Measurements from ENCODE around the gene CSNK1G3.

CSNK1G3 gene

GRCh38 chr5:123500471-123500870 lies 11.5 kb upstream of the CSNK1G3 start:
- no peak overlapping the region for H3K4me3 Mint-ChIP-seq
- DNase-seq: no peak
- no peak overlapping the region for H3K27ac Mint-ChIP-seq
- H3K36me3 Mint-ChIP-seq (ENCODE audit: low read depth): no peaks in the 10 kb centered on the region
- H3K4me1 Mint-ChIP-seq (ENCODE audit: low read depth): peaks cover 6% of the 10 kb centered on the region
- peaks cover 8% of the 10 kb centered on the region for H3K27me3 Mint-ChIP-seq
- H3K9me3 Mint-ChIP-seq: no peaks in the 10 kb centered on the region

DNA sequence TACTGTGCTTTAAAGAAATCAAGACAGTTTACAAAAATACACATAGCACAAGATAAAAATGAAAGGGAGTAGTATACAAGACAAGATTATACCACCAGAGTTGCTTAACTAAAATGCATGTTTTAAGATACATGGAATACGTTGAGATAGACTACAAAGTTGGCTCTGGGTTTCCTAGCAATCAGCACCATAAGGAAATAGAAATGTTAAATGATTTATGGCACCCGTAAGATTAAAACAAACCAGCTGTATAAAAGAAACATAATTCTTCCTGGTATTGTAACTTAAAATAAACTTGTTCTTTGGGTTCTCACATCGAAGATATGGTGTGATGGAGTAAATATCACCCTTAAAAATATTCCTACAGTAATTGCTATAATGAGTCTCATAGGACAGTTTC lies 9.9 kb upstream of the CSNK1G3 start:
- Mint-ChIP-seq H3K4me3 (no peak overlapping the region), H3K4me1 (ENCODE audit: low read depth) (peaks cover 3% of the 10 kb centered on the region), H3K36me3 (ENCODE audit: low read depth) (no peaks in the 10 kb centered on the region), H3K9me3 (no peaks in the 10 kb centered on the region), H3K27ac (no peak overlapping the region), H3K27me3 (peaks cover 8% of the 10 kb centered on the region)
- DNase-seq: no peak

DNA sequence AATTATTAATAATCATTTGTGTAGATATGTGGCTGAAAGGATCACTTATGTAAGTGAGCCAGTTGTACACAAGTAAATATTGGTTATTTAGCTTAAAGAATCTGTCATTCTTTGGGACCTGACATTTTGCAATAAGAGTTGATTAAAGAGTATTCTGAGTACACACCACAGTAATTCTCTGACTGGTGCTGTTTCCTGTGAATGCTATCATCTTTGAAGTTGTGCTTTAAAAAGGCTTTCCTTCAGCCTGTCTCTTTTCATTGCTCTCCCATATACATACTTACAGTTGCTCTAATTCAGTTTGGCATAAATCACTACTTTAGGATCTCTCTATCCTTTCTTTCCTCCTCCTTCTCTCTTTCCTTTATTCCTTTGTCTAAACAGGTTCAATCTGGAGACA lies 8.7 kb upstream of the CSNK1G3 start:
- Mint-ChIP-seq H3K4me1 (ENCODE audit: low read depth) (peaks cover 3% of the 10 kb centered on the region), H3K27ac (no peak overlapping the region), H3K9me3 (no peaks in the 10 kb centered on the region), H3K4me3 (no peak overlapping the region), H3K27me3 (peaks cover 12% of the 10 kb centered on the region), H3K36me3 (ENCODE audit: low read depth) (no peaks in the 10 kb centered on the region)
- no peak for DNase-seq

DNA sequence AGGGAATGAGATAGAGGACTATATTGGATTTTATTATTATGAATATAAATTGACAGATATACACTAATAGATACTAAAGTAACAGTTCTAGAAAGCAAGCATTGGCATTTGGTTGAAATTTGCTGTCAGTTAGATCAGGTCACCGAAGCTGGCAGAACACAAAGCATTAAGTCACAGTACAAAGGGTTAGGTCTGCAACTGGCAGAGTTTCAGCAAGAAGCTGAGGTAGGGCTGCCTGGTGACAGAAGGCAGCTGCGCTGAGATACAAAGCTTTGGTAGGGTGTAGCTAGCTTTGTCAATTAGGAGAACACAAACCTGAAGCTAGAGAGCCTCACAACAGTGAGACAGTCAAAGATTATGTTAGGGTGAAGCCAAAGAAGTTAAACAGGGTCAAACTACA lies 6.3 kb upstream of the CSNK1G3 start:
- no peak overlapping the region for H3K4me3 Mint-ChIP-seq
- DNase-seq: no peak
- H3K4me1 Mint-ChIP-seq (ENCODE audit: low read depth): peaks cover 4% of the 10 kb centered on the region
- peaks cover 14% of the 10 kb centered on the region for H3K27me3 Mint-ChIP-seq
- H3K9me3 Mint-ChIP-seq: no peaks in the 10 kb centered on the region
- no peaks in the 10 kb centered on the region for H3K36me3 Mint-ChIP-seq (ENCODE audit: low read depth)
- H3K27ac Mint-ChIP-seq: no peak overlapping the region

GRCh38 chr5:123508441-123508840 lies 3.5 kb upstream of the CSNK1G3 start:
- Mint-ChIP-seq H3K36me3 (ENCODE audit: low read depth) (peaks cover 8% of the 10 kb centered on the region), H3K4me1 (ENCODE audit: low read depth) (peaks cover 18% of the 10 kb centered on the region), H3K9me3 (no peaks in the 10 kb centered on the region), H3K27me3 (peaks cover 10% of the 10 kb centered on the region), H3K27ac (no peak overlapping the region), H3K4me3 (no peak overlapping the region)
- no peak for DNase-seq

GRCh38 chr5:123511290-123511647 lies 708 bp upstream of the CSNK1G3 start:
- H3K27me3 Mint-ChIP-seq: peaks cover 6% of the 10 kb centered on the region
- DNase-seq: no peak
- peak overlapping the region; percentile 99 for H3K27ac Mint-ChIP-seq
- peaks cover 8% of the 10 kb centered on the region for H3K36me3 Mint-ChIP-seq (ENCODE audit: low read depth)
- peak overlapping the region; percentile 98 for H3K4me3 Mint-ChIP-seq
- H3K9me3 Mint-ChIP-seq: no peaks in the 10 kb centered on the region
- peaks cover 43% of the 10 kb centered on the region for H3K4me1 Mint-ChIP-seq (ENCODE audit: low read depth)

- Mint-ChIP-seq H3K9me3 (no peaks in the 10 kb centered on the region), H3K27me3 (peaks cover 4% of the 10 kb centered on the region), H3K27ac (peak overlapping the region; percentile 97), H3K36me3 (ENCODE audit: low read depth) (peaks cover 10% of the 10 kb centered on the region), H3K4me3 (peak overlapping the region; percentile 94), H3K4me1 (ENCODE audit: low read depth) (peaks cover 56% of the 10 kb centered on the region)
- peak; percentile 63 for DNase-seq
Observed at GRCh38 chr5:123512611-123513461, 859 bp downstream of the CSNK1G3 start.

DNA sequence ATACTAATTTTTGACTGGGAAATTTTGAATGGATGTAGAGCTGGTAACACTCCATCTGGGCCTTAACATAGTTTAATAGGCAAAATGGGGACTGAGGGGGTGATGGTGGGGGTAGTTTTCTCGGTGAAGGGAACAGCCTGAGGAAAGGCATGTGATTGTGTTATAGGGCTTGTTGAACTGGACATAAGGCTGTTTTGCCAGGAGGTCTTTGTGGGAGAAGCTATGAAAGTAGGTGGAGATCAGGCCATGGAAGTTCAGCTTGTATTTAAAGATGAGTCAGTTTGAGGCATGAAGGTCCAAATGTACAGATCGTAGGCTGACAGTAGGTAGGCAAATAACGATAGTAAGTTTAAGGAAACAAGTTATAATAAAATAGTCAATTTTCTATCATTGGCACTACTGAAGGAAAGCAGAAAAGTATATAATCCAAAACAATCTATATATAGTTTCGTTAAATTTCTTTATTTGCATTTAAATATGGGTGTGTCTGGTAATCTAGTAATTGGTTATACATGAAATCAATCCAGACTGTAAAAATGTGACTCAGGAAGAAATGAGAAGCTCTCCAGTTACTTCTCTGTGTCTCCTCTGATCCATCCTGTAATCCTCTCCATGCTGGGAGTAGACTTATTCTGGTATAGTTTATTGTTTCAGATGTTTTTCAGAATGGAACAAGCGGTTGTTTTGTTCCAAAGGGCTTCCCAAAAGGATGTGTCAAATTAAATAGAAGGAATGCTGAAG lies 2.8 kb downstream of the CSNK1G3 start:
- H3K36me3 Mint-ChIP-seq (ENCODE audit: low read depth): peaks cover 10% of the 10 kb centered on the region
- H3K27me3 Mint-ChIP-seq: no peaks in the 10 kb centered on the region
- peak overlapping the region; percentile 6 for H3K4me3 Mint-ChIP-seq
- peaks cover 69% of the 10 kb centered on the region for H3K4me1 Mint-ChIP-seq (ENCODE audit: low read depth)
- peak overlapping the region; percentile 19 for H3K27ac Mint-ChIP-seq
- H3K9me3 Mint-ChIP-seq: no peaks in the 10 kb centered on the region
- no peak for DNase-seq

GRCh38 chr5:123515904-123516303 lies 3.9 kb downstream of the CSNK1G3 start:
- no peak for DNase-seq
- Mint-ChIP-seq H3K4me1 (ENCODE audit: low read depth) (peaks cover 72% of the 10 kb centered on the region), H3K36me3 (ENCODE audit: low read depth) (peaks cover 10% of the 10 kb centered on the region), H3K27ac (peak overlapping the region; percentile 63), H3K27me3 (no peaks in the 10 kb centered on the region), H3K9me3 (no peaks in the 10 kb centered on the region), H3K4me3 (peak overlapping the region; percentile 9)

DNA sequence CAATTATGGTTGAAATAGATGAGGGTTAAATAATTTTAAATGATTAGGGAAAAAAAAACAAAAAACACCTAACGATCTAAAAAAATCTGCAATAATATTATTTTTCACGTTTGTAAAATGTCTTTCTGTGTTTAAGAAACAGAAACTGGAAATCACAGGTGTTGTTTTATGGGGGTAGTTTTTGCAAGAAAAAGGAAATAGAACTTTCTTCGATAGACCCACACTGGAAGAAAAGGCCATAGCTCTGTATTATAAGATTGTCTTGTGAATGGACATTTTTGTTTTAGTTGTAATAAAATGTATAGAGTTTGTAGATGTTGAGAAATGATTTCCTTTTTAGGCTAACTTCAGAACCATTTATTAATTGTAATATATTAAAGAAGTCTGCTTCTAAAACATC lies 5.5 kb downstream of the CSNK1G3 start:
- DNase-seq: no peak
- Mint-ChIP-seq H3K27me3 (no peaks in the 10 kb centered on the region), H3K9me3 (no peaks in the 10 kb centered on the region), H3K27ac (no peak overlapping the region), H3K4me1 (ENCODE audit: low read depth) (peaks cover 69% of the 10 kb centered on the region), H3K4me3 (no peak overlapping the region), H3K36me3 (ENCODE audit: low read depth) (peaks cover 7% of the 10 kb centered on the region)

DNA sequence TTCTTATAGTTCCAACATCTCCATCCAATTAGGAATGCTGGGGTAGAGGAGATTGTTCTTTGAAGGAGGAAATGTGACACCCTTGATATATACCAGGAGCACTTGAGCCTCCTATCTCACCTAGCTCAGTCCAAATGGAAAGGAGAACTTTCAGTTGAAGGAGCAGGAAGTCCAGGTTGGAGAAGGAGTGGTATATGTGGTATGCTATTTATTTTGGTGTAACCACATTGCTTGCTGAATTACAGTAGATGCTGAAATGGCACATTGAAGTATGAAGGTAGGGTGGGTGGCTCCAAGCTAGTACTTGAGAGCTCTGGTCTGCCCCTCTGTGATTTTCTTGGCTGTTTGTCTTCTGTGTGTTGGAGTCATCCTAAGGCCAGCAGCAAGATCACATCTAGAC lies 6.1 kb downstream of the CSNK1G3 start:
- Mint-ChIP-seq H3K4me1 (ENCODE audit: low read depth) (peaks cover 71% of the 10 kb centered on the region), H3K36me3 (ENCODE audit: low read depth) (peaks cover 2% of the 10 kb centered on the region)
- no peak for DNase-seq

DNA sequence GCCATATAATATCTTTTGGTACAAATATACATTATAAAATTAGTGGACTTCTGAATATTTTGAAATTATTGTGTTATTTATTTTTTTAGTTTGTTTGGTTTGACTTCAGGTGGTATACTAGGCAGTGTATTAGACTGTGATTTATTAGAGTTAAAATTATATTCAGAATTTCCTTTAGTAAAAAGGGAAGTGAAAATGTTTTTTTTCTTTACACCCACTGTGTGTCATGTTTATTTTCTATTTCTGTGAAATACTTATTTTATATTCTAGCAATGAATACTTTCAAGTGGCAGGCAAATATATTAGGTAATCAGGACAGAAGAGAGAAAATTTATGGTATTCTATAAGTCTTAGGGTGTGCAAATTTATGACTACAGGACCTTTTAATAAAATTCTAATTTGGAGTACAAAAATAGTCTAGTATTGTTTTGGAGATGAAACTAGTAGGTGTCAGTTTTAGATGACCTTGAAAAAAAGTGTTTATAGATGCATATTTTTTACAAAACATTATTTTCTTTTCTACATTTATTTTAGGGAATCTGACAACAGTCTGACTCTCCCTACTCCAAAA lies 8.8 kb downstream of the CSNK1G3 start:
- Mint-ChIP-seq H3K36me3 (ENCODE audit: low read depth) (peaks cover 4% of the 10 kb centered on the region), H3K9me3 (no peaks in the 10 kb centered on the region), H3K27me3 (no peaks in the 10 kb centered on the region), H3K4me1 (ENCODE audit: low read depth) (peaks cover 64% of the 10 kb centered on the region), H3K27ac (no peak overlapping the region), H3K4me3 (no peak overlapping the region)
- no peak for DNase-seq

More for the DNA sequence above, 6.1 kb downstream of the CSNK1G3 start:
- Mint-ChIP-seq H3K9me3 (no peaks in the 10 kb centered on the region), H3K4me3 (no peak overlapping the region), H3K27me3 (no peaks in the 10 kb centered on the region), H3K27ac (no peak overlapping the region)

DNA sequence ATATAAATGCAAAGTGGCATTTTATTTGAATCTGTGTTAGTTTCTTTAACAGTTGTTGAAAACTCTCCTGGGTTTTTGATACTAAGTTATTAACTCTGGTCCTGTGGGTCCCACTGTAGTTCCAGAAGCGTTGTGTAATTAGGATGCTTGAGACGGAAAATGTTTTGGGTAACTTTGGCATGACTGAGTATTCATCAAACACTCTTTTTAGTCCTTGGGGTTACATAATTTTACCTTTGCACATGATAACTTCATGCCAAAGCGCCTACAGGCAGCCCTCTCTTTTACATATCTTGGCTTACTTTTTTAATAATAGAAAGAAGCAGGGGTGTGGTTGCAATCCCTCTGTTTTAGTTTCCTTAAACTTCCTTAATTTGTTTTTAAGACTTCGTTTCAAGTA lies 12.2 kb downstream of the CSNK1G3 start:
- Mint-ChIP-seq H3K27me3 (no peaks in the 10 kb centered on the region), H3K36me3 (ENCODE audit: low read depth) (peaks cover 2% of the 10 kb centered on the region), H3K9me3 (no peaks in the 10 kb centered on the region), H3K27ac (no peak overlapping the region), H3K4me1 (ENCODE audit: low read depth) (peaks cover 65% of the 10 kb centered on the region), H3K4me3 (no peak overlapping the region)
- no peak for DNase-seq

DNA sequence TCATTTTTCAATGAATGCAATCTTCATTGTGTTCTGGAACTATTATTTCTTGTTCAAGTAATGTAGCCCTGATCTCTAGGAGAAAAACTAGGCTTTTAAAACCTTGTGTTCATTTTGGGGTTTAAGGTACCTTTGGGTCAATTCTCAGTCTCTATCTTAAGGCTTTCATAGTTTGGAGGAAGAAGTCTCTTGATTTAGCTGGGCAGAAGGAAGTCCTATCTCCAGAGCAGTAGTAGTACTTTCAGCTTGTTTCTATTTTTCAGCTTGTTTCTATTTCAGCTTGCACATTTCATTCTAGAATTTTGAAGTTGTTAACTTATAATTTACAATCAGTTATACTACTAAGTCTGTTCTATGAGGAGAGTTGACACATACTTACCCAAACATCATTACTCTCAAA lies 15.2 kb downstream of the CSNK1G3 start:
- Mint-ChIP-seq H3K4me1 (ENCODE audit: low read depth) (peaks cover 64% of the 10 kb centered on the region), H3K27ac (no peak overlapping the region), H3K4me3 (no peak overlapping the region)

DNA sequence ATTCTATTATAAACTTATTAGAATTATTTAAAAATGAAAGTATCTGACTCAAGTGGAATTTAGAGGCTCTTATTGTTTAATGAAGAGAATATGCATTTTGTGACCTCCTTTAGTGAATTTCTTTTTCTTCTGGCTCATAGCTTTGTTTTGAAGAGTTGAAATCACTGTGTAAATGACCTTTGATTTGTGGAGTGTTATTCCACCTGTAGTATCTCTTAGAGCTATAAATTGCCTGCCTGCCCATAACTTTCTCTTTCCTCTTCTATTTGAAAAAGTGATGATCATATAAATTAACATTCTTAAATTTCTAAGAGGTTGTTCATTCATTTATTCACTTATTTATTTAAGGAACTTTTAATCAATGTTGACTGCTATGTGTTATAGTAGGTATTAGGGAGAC lies 16.1 kb downstream of the CSNK1G3 start:
- no peak overlapping the region for H3K4me3 Mint-ChIP-seq
- H3K4me1 Mint-ChIP-seq (ENCODE audit: low read depth): peaks cover 64% of the 10 kb centered on the region

More for the DNA sequence above, 15.2 kb downstream of the CSNK1G3 start:
- no peaks in the 10 kb centered on the region for H3K9me3 Mint-ChIP-seq
- H3K27me3 Mint-ChIP-seq: no peaks in the 10 kb centered on the region
- DNase-seq: no peak
- peaks cover 2% of the 10 kb centered on the region for H3K36me3 Mint-ChIP-seq (ENCODE audit: low read depth)

More for the DNA sequence above, 16.1 kb downstream of the CSNK1G3 start:
- DNase-seq: no peak
- H3K27ac Mint-ChIP-seq: no peak overlapping the region
- no peaks in the 10 kb centered on the region for H3K27me3 Mint-ChIP-seq
- H3K9me3 Mint-ChIP-seq: no peaks in the 10 kb centered on the region
- peaks cover 2% of the 10 kb centered on the region for H3K36me3 Mint-ChIP-seq (ENCODE audit: low read depth)
